SK-N-MC (cell line): ENCODE results near the gene MEP1A.

Experiments used
- EZH2 ChIP-seq: fragments of 200-600 bp; sonication (generic); IDR thresholded peaks from one replicate; pipeline ENCODE4 v1.6.1; 2017; ENCODE audit warnings: antibody characterized with exemption
- FOXP2 ChIP-seq: optimal IDR thresholded peaks from 2 replicates; pipeline ENCODE3; 2011; ENCODE audit warnings: mild to moderate bottlenecking, moderate library complexity; ENCODE audit not compliant: insufficient read depth; ENCODE audit errors: extremely low read length, control extremely low read depth
- POLR2AphosphoS5 ChIP-seq: IDR thresholded peaks from 2 replicates; pipeline ENCODE4 v1.6.1; 2012; ENCODE audit warnings: mild to moderate bottlenecking, low read depth, low read length, borderline replicate concordance

GRCh38 chr6:46749731-46750130 lies 43.5 kb upstream of the MEP1A start:
- TF ChIP-seq EZH2, result no peak
- no peak for TF ChIP-seq POLR2AphosphoS5
- TF ChIP-seq FOXP2, result no peak
